AG09309 (cell line): Measurements from ENCODE around the gene PABPN1.

Experiments used
- DNase-seq: peaks from one replicate; pipeline ENCODE4 v3.0.0-alpha.2; 2010; ENCODE audit warnings: low read depth
- H3K4me3 ChIP-seq: 2 replicates; pipeline ENCODE4 v1.5.1; 2011; ENCODE audit warnings: mild to moderate bottlenecking, low read depth, low read length, moderate library complexity; ENCODE audit not compliant: control insufficient read depth
- CTCF ChIP-seq: IDR thresholded peaks from 2 replicates; pipeline ENCODE4 v1.5.1; 2011; ENCODE audit warnings: mild to moderate bottlenecking, low read depth, low read length, inconsistent platforms; ENCODE audit not compliant: insufficient read depth, control insufficient read depth; ENCODE audit errors: missing control alignments

Gene PABPN1

GRCh38 chr14:23285530-23286019 is 35.7 kb upstream of the PABPN1 start:
- no peak for TF ChIP-seq CTCF
- peak overlapping the region; percentile 87 for H3K4me3 ChIP-seq
- DNase-seq, result no peak

GRCh38 chr14:23286020-23286901 is 35.0 kb upstream of the PABPN1 start, which contains the start of gene HOMEZ:
Gene HOMEZ (minus strand): TSS chr14:23286132. CDS start chr14:23285952, 180 bp downstream.
- TF ChIP-seq CTCF, result no peak
- DNase-seq, result peak; percentile 93
- H3K4me3 ChIP-seq, result peak within 1 kb of the TSS; percentile 87

- peak overlapping the region; percentile 87 for H3K4me3 ChIP-seq
- TF ChIP-seq CTCF, result no peak
- no peak for DNase-seq
Measured at GRCh38 chr14:23286902-23287479, 34.3 kb upstream of the PABPN1 start.

- TF ChIP-seq CTCF, result peak; percentile 89
- no peak for DNase-seq
- no peak overlapping the region for H3K4me3 ChIP-seq
Measured at GRCh38 chr14:23294734-23295561, 26.3 kb upstream of the PABPN1 start.

GRCh38 chr14:23296012-23296777 is 25.1 kb upstream of the PABPN1 start:
- TF ChIP-seq CTCF, result no peak
- H3K4me3 ChIP-seq, result no peak overlapping the region
- no peak for DNase-seq
